DMS53 treated with DMSO at 0.1 percent for 48 hours (cell line): ENCODE results near the gene CCDC91.
A peak's percentile ranks its signal among the peaks of the same experiment; 100 is the strongest.
"Not testable (repeated sequence)": the region's sequence is repeated elsewhere in the genome, so short reads cannot be mapped to it uniquely, and the experiment has no call there.

Experiments
- DNase-seq: peaks from one replicate; lab custom pipeline; 2025; ENCODE audit not compliant: unreplicated experiment; lab: John Stamatoyannopoulos, UW

The CCDC91 gene

GRCh38 chr12:28278960-28279359 lies 88.7 kb downstream of the CCDC91 start:
- DNase-seq: no peak

GRCh38 chr12:28286352-28286751 lies 96.1 kb downstream of the CCDC91 start:
- no peak for DNase-seq

GRCh38 chr12:28290262-28290661 lies 100.0 kb downstream of the CCDC91 start:
- DNase-seq: no peak

GRCh38 chr12:28292699-28293098 lies 102.4 kb downstream of the CCDC91 start:
- DNase-seq: no peak

- DNase-seq: no peak
Measured at GRCh38 chr12:28294300-28294699, 104.0 kb downstream of the CCDC91 start.

- DNase-seq: no peak
Measured at GRCh38 chr12:28296287-28296686, 106.0 kb downstream of the CCDC91 start.

GRCh38 chr12:28303192-28303591 lies 112.9 kb downstream of the CCDC91 start:
- DNase-seq: no peak

GRCh38 chr12:28306535-28306934 lies 116.3 kb downstream of the CCDC91 start:
- no peak for DNase-seq

- DNase-seq: no peak
Measured at GRCh38 chr12:28308891-28309290, 118.6 kb downstream of the CCDC91 start.

GRCh38 chr12:28313631-28314030 lies 123.4 kb downstream of the CCDC91 start:
- DNase-seq: no peak

GRCh38 chr12:28316049-28316448 lies 125.8 kb downstream of the CCDC91 start:
- no peak for DNase-seq

GRCh38 chr12:28318273-28318672 lies 128.0 kb downstream of the CCDC91 start:
- DNase-seq: no peak

GRCh38 chr12:28320353-28320752 lies 130.1 kb downstream of the CCDC91 start:
- DNase-seq: peak; percentile 26

GRCh38 chr12:28327722-28328121 lies 137.5 kb downstream of the CCDC91 start:
- DNase-seq: no peak

- DNase-seq: no peak
Measured at GRCh38 chr12:28328967-28329366, 138.7 kb downstream of the CCDC91 start.

GRCh38 chr12:28329727-28330126 lies 139.5 kb downstream of the CCDC91 start:
- DNase-seq: not testable (repeated sequence)

GRCh38 chr12:28330232-28330631 lies 140.0 kb downstream of the CCDC91 start:
- DNase-seq: not testable (repeated sequence)

- no peak for DNase-seq
Measured at GRCh38 chr12:28331130-28331529, 140.9 kb downstream of the CCDC91 start.

- peak; percentile 33 for DNase-seq
Measured at GRCh38 chr12:28340261-28341045, 150.2 kb downstream of the CCDC91 start.

- no peak for DNase-seq
Measured at GRCh38 chr12:28343713-28344112, 153.5 kb downstream of the CCDC91 start.

- no peak for DNase-seq
Measured at GRCh38 chr12:28346567-28346966, 156.3 kb downstream of the CCDC91 start.

GRCh38 chr12:28349196-28349595 lies 158.9 kb downstream of the CCDC91 start:
- no peak for DNase-seq

- no peak for DNase-seq
Measured at GRCh38 chr12:28350502-28350901, 160.2 kb downstream of the CCDC91 start.
